Thyroid gland (tissue), 4 donors: ENCODE measurements around the gene CH25H. TPM values are rescaled to one million over a fixed set of nuclear protein-coding genes. Genes with fewer than 3 reads are reported as not detected.
"Not testable (repeated sequence)": the region's sequence is repeated elsewhere in the genome, so short reads cannot be mapped to it uniquely, and the experiment has no call there.

Source experiments
- DNase-seq, 2 donors: peaks; one replicate each; pipeline ENCODE4 v3.0.0-alpha.2; 2019
- H3K27ac ChIP-seq, 3 donors: fragments of 200-600 bp; sonication (generic); 1 replicate in 2 of 3; 2 replicates in 1 of 3; pipeline ENCODE4 v1.5.1; 2016 to 2019; ENCODE audit warnings: mild to moderate bottlenecking in 1 of 3, moderate library complexity in 1 of 3
- H3K27me3 ChIP-seq: fragments of 200-600 bp; sonication (generic); one replicate; pipeline ENCODE4 v1.5.1; 2019
- H3K36me3 ChIP-seq, 2 donors: fragments of 200-600 bp; sonication (generic); one replicate each; pipeline ENCODE4 v1.5.1; 2016 to 2019
- H3K4me1 ChIP-seq, 2 donors: fragments of 200-600 bp; sonication (generic); one replicate each; pipeline ENCODE4 v1.5.1; 2017 to 2019
- H3K4me3 ChIP-seq, 3 donors: fragments of 200-600 bp; sonication (generic); replicated peaks in 1 of 3; 1 replicate in 2 of 3; 2 replicates in 1 of 3; pipeline ENCODE4 v1.5.1; 2016; ENCODE audit warnings: mild to moderate bottlenecking in 1 of 3
- H3K9me3 ChIP-seq: fragments of 200-600 bp; sonication (generic); one replicate; pipeline ENCODE4 v1.5.1; 2017
- CTCF ChIP-seq, 6 experiments: fragments of 200-600 bp in 3 of 6; fragments of 450-650 bp in 3 of 6; sonication (generic) in 3 of 6; IDR thresholded peaks; one replicate each; pipeline ENCODE4 v1.5.1; 2016 to 2019; ENCODE audit warnings: antibody characterized with exemption in 6 of 6, mild to moderate bottlenecking in 2 of 6, inconsistent platforms in 1 of 6, moderate library complexity in 1 of 6
- POLR2A ChIP-seq, 2 donors: fragments of 450-650 bp; IDR thresholded peaks; one replicate each; pipeline ENCODE4 v1.6.1; 2017; ENCODE audit warnings: antibody characterized with exemption in 2 of 2, mild to moderate bottlenecking in 2 of 2, moderate library complexity in 1 of 2
- WGBS, 2 donors: methylation state at CpG; one replicate each; pipeline ENCODE4 v1.1.5; 2017; 5-methylcytosine and 5-hydroxymethylcytosine counted together
- intact Hi-C: fragments of 100-400 bp; cut with DNase I; formaldehyde crosslinking; loops from one replicate; pipeline ENCODE4 v1.15.1; 2023
- total RNA-seq, 4 donors: library from RNA; depleted of rRNA; stranded (reverse); fragments of >200 nt; gene quantifications; one replicate each; pipeline ENCODE4 v1.2.3, GENCODE V29; 2016

CH25H gene
- total RNA-seq, 4 donors from 2014 or later, result 0.44 to 6.3 (median 3.4) TPM; not detected in 1

GRCh38 chr10:89171996-89172395, 35.1 kb downstream of the CH25H start:
- Histone ChIP-seq H3K27ac (no peak overlapping the region), H3K4me3 (no peak overlapping the region), H3K4me1 (no peaks in the 10 kb centered on the region), H3K36me3 (no peaks in the 10 kb centered on the region), H3K27me3 (no peaks in the 10 kb centered on the region), H3K9me3 (no peaks in the 10 kb centered on the region)
- 72 to 85% methylated on average over 4 of the region's 4 CpGs for WGBS, 2 donors
- TF ChIP-seq CTCF (IDR thresholded peaks at IDR 0.05) (no peak), POLR2A (IDR thresholded peaks at IDR 0.05) (no peak)
- no peak for DNase-seq
- intact Hi-C loops, result no loop called here

- intact Hi-C loops, result no loop called here
- DNase-seq, result no peak
- WGBS, 2 donors, result 78 to 87% methylated on average over 2 of the region's 2 CpGs
- H3K4me1 ChIP-seq, result no peaks in the 10 kb centered on the region
- no peaks in the 10 kb centered on the region for H3K27me3 ChIP-seq
- H3K4me3 ChIP-seq, result no peak overlapping the region
- H3K27ac ChIP-seq, result no peak overlapping the region
- H3K36me3 ChIP-seq, result no peaks in the 10 kb centered on the region
- TF ChIP-seq CTCF (IDR thresholded peaks at IDR 0.05), result no peak
- TF ChIP-seq POLR2A (IDR thresholded peaks at IDR 0.05), result no peak
- H3K9me3 ChIP-seq, result no peaks in the 10 kb centered on the region
Measured at GRCh38 chr10:89171263-89171872, 35.7 kb downstream of the CH25H start.

GRCh38 chr10:89168354-89168900, 38.7 kb downstream of the CH25H start:
- H3K27ac ChIP-seq, DNase-seq, H3K9me3 ChIP-seq, H3K4me3 ChIP-seq, H3K27me3 ChIP-seq, H3K4me1 ChIP-seq, H3K36me3 ChIP-seq, intact Hi-C loops: not testable (repeated sequence)
- WGBS, 2 donors, result 88 to 91% methylated on average over 9 of the region's 9 CpGs

GRCh38 chr10:89167915-89168314, 39.2 kb downstream of the CH25H start:
- intact Hi-C loops, result no loop called here
- Histone ChIP-seq H3K27me3 (no peaks in the 10 kb centered on the region), H3K4me1 (no peaks in the 10 kb centered on the region), H3K27ac (no peak overlapping the region), H3K4me3 (no peak overlapping the region), H3K9me3 (no peaks in the 10 kb centered on the region), H3K36me3 (no peaks in the 10 kb centered on the region)
- TF ChIP-seq POLR2A (IDR thresholded peaks at IDR 0.05) (no peak), CTCF (IDR thresholded peaks at IDR 0.05) (no peak)
- DNase-seq, result no peak

- no peaks in the 10 kb centered on the region for H3K9me3 ChIP-seq
- WGBS, 2 donors, result 92 to 93% methylated on average over 4 of the region's 4 CpGs
- H3K36me3 ChIP-seq, result no peaks in the 10 kb centered on the region
- H3K4me3 ChIP-seq, result no peak overlapping the region
- intact Hi-C loops, result no loop called here
- no peak for DNase-seq
- TF ChIP-seq CTCF (IDR thresholded peaks at IDR 0.05), result no peak
- no peak for TF ChIP-seq POLR2A (IDR thresholded peaks at IDR 0.05)
- H3K27me3 ChIP-seq, result no peaks in the 10 kb centered on the region
- no peak overlapping the region for H3K27ac ChIP-seq
- H3K4me1 ChIP-seq, result no peaks in the 10 kb centered on the region
Measured at GRCh38 chr10:89165923-89166322, 41.2 kb downstream of the CH25H start.
